ENCODE results near the gene ARHGEF26.

ARHGEF26 gene

GRCh38 chr3:154121701-154122551, 736 bp downstream of the ARHGEF26 start:
- Histone ChIP-seq H3K4me1 (ENCODE audit: insufficient read depth, low read length) (peaks cover 4% of the 10 kb centered on the region; the same call in 1 of the 2 replicates), H3K9me3 (ENCODE audit: insufficient read depth, low read depth, low read length) (no peaks in the 10 kb centered on the region), H3K27me3 (ENCODE audit: insufficient read depth, low read length) (peaks cover 38% of the 10 kb centered on the region), H3K9ac (ENCODE audit: low read depth, low read length) (peak overlapping the region; percentile 78; the same call in 1 of the 2 replicates), H3K36me3 (ENCODE audit: insufficient read depth, low read depth, low read length) (0 out of 2 replicates have a peak, but pooled peaks cover 9% of the 10 kb centered on the region), H3K27ac (ENCODE audit: low read length) (no peak overlapping the region), H3K4me3 (ENCODE audit: low read length) (peak overlapping the region; percentile 90)

- no peaks in the 10 kb centered on the region for H3K9me3 ChIP-seq (ENCODE audit: insufficient read depth, low read depth, low read length)
- peak overlapping the region; percentile 90 for H3K4me3 ChIP-seq (ENCODE audit: low read length)
- H3K27me3 ChIP-seq (ENCODE audit: insufficient read depth, low read length): peaks cover 38% of the 10 kb centered on the region
- H3K9ac ChIP-seq (ENCODE audit: low read depth, low read length): peak overlapping the region; percentile 78; the same call in 1 of the 2 replicates
- H3K27ac ChIP-seq (ENCODE audit: low read length): no peak overlapping the region
- H3K4me1 ChIP-seq (ENCODE audit: insufficient read depth, low read length): peaks cover 4% of the 10 kb centered on the region; the same call in 1 of the 2 replicates
- H3K36me3 ChIP-seq (ENCODE audit: insufficient read depth, low read depth, low read length): peaks cover 12% of the 10 kb centered on the region; the same call in 1 of the 2 replicates
Observed at GRCh38 chr3:154122552-154122911, 1.3 kb downstream of the ARHGEF26 start.

GRCh38 chr3:154122912-154123559, 1.8 kb downstream of the ARHGEF26 start:
- Histone ChIP-seq H3K27ac (ENCODE audit: low read length) (no peak overlapping the region), H3K9me3 (ENCODE audit: insufficient read depth, low read depth, low read length) (no peaks in the 10 kb centered on the region), H3K36me3 (ENCODE audit: insufficient read depth, low read depth, low read length) (peaks cover 17% of the 10 kb centered on the region; the same call in 1 of the 2 replicates), H3K4me3 (ENCODE audit: low read length) (peak overlapping the region; percentile 90), H3K4me1 (ENCODE audit: insufficient read depth, low read length) (peaks cover 4% of the 10 kb centered on the region; the same call in 1 of the 2 replicates), H3K27me3 (ENCODE audit: insufficient read depth, low read length) (peaks cover 38% of the 10 kb centered on the region), H3K9ac (ENCODE audit: low read depth, low read length) (peak overlapping the region; percentile 78; the same call in 1 of the 2 replicates)

GRCh38 chr3:154123906-154124305, 2.7 kb downstream of the ARHGEF26 start:
- peaks cover 38% of the 10 kb centered on the region for H3K27me3 ChIP-seq (ENCODE audit: insufficient read depth, low read length)
- H3K36me3 ChIP-seq (ENCODE audit: insufficient read depth, low read depth, low read length): peaks cover 17% of the 10 kb centered on the region; the same call in 1 of the 2 replicates
- peak overlapping the region; percentile 90 for H3K4me3 ChIP-seq (ENCODE audit: low read length)
- H3K4me1 ChIP-seq (ENCODE audit: insufficient read depth, low read length): peaks cover 4% of the 10 kb centered on the region; the same call in 1 of the 2 replicates
- H3K9me3 ChIP-seq (ENCODE audit: insufficient read depth, low read depth, low read length): no peaks in the 10 kb centered on the region
- no peak overlapping the region; the same call in 1 of the 2 replicates for H3K9ac ChIP-seq (ENCODE audit: low read depth, low read length)
- H3K27ac ChIP-seq (ENCODE audit: low read length): no peak overlapping the region

GRCh38 chr3:154125378-154126030, 4.3 kb downstream of the ARHGEF26 start:
- H3K9me3 ChIP-seq (ENCODE audit: insufficient read depth, low read depth, low read length): no peaks in the 10 kb centered on the region
- H3K36me3 ChIP-seq (ENCODE audit: insufficient read depth, low read depth, low read length): peaks cover 17% of the 10 kb centered on the region; the same call in 1 of the 2 replicates
- H3K27ac ChIP-seq (ENCODE audit: low read length): no peak overlapping the region
- no peak overlapping the region for H3K9ac ChIP-seq (ENCODE audit: low read depth, low read length)
- H3K4me3 ChIP-seq (ENCODE audit: low read length): no peak overlapping the region; the same call in 1 of the 2 replicates
- peaks cover 29% of the 10 kb centered on the region for H3K27me3 ChIP-seq (ENCODE audit: insufficient read depth, low read length)
- H3K4me1 ChIP-seq (ENCODE audit: insufficient read depth, low read length): peaks cover 5% of the 10 kb centered on the region; the same call in 1 of the 2 replicates

GRCh38 chr3:154126651-154127050, 5.5 kb downstream of the ARHGEF26 start:
- Histone ChIP-seq H3K4me3 (ENCODE audit: low read length) (no peak overlapping the region), H3K36me3 (ENCODE audit: insufficient read depth, low read depth, low read length) (peaks cover 23% of the 10 kb centered on the region; the same call in 1 of the 2 replicates), H3K9me3 (ENCODE audit: insufficient read depth, low read depth, low read length) (no peaks in the 10 kb centered on the region), H3K27ac (ENCODE audit: low read length) (no peak overlapping the region), H3K4me1 (ENCODE audit: insufficient read depth, low read length) (peaks cover 13% of the 10 kb centered on the region; the same call in 1 of the 2 replicates), H3K27me3 (ENCODE audit: insufficient read depth, low read length) (peaks cover 21% of the 10 kb centered on the region), H3K9ac (ENCODE audit: low read depth, low read length) (no peak overlapping the region)

GRCh38 chr3:154129625-154130024, 8.4 kb downstream of the ARHGEF26 start:
- Histone ChIP-seq H3K27me3 (ENCODE audit: insufficient read depth, low read length) (no peaks in the 10 kb centered on the region), H3K9ac (ENCODE audit: low read depth, low read length) (no peak overlapping the region), H3K9me3 (ENCODE audit: insufficient read depth, low read depth, low read length) (no peaks in the 10 kb centered on the region), H3K4me3 (ENCODE audit: low read length) (no peak overlapping the region), H3K36me3 (ENCODE audit: insufficient read depth, low read depth, low read length) (peaks cover 23% of the 10 kb centered on the region; the same call in 1 of the 2 replicates), H3K4me1 (ENCODE audit: insufficient read depth, low read length) (peaks cover 19% of the 10 kb centered on the region; the same call in 1 of the 2 replicates), H3K27ac (ENCODE audit: low read length) (no peak overlapping the region)

- no peak overlapping the region for H3K4me3 ChIP-seq (ENCODE audit: low read length)
- no peak overlapping the region for H3K9ac ChIP-seq (ENCODE audit: low read depth, low read length)
- H3K36me3 ChIP-seq (ENCODE audit: insufficient read depth, low read depth, low read length): peaks cover 20% of the 10 kb centered on the region; the same call in 1 of the 2 replicates
- H3K27ac ChIP-seq (ENCODE audit: low read length): no peak overlapping the region
- peaks cover 19% of the 10 kb centered on the region; the same call in 1 of the 2 replicates for H3K4me1 ChIP-seq (ENCODE audit: insufficient read depth, low read length)
- H3K27me3 ChIP-seq (ENCODE audit: insufficient read depth, low read length): no peaks in the 10 kb centered on the region
- H3K9me3 ChIP-seq (ENCODE audit: insufficient read depth, low read depth, low read length): no peaks in the 10 kb centered on the region
Observed at GRCh38 chr3:154130540-154130939, 9.3 kb downstream of the ARHGEF26 start.

GRCh38 chr3:154131830-154132229, 10.6 kb downstream of the ARHGEF26 start:
- Histone ChIP-seq H3K27me3 (ENCODE audit: insufficient read depth, low read length) (no peaks in the 10 kb centered on the region), H3K4me1 (ENCODE audit: insufficient read depth, low read length) (peaks cover 22% of the 10 kb centered on the region; the same call in 1 of the 2 replicates), H3K9me3 (ENCODE audit: insufficient read depth, low read depth, low read length) (no peaks in the 10 kb centered on the region), H3K36me3 (ENCODE audit: insufficient read depth, low read depth, low read length) (peaks cover 14% of the 10 kb centered on the region; the same call in 1 of the 2 replicates), H3K27ac (ENCODE audit: low read length) (no peak overlapping the region), H3K9ac (ENCODE audit: low read depth, low read length) (no peak overlapping the region), H3K4me3 (ENCODE audit: low read length) (no peak overlapping the region)

GRCh38 chr3:154132777-154133375, 11.7 kb downstream of the ARHGEF26 start:
- Histone ChIP-seq H3K9me3 (ENCODE audit: insufficient read depth, low read depth, low read length) (no peaks in the 10 kb centered on the region), H3K4me3 (ENCODE audit: low read length) (no peak overlapping the region), H3K4me1 (ENCODE audit: insufficient read depth, low read length) (peaks cover 22% of the 10 kb centered on the region; the same call in 1 of the 2 replicates), H3K27me3 (ENCODE audit: insufficient read depth, low read length) (no peaks in the 10 kb centered on the region), H3K9ac (ENCODE audit: low read depth, low read length) (no peak overlapping the region), H3K27ac (ENCODE audit: low read length) (no peak overlapping the region), H3K36me3 (ENCODE audit: insufficient read depth, low read depth, low read length) (peaks cover 7% of the 10 kb centered on the region; the same call in 1 of the 2 replicates)
